ENCODE data around the gene ZNF474. TPM values are rescaled to one million over a fixed set of nuclear protein-coding genes. Genes with fewer than 3 reads are reported as not detected.

Gene ZNF474
- total and polyA plus RNA-seq, 2 of the 8 experiments (the other 6 are each of a cell fraction or from before 2014, with no cell fraction given), result not detected

- TF ChIP-seq RAD21 (IDR thresholded peaks at IDR 0.05 in 1 of 2, conservative IDR thresholded peaks at IDR 0.05 in 1 of 2; ENCODE audit: low read depth in 2 of 2, low read length in 2 of 2) (peak; percentile 69 to 74), RBBP5 (IDR thresholded peaks at IDR 0.05; ENCODE audit: borderline replicate concordance, low read depth, low read length) (no peak), POU5F1 (IDR thresholded peaks at IDR 0.05; ENCODE audit: low read depth, low read length) (no peak)
Measured at GRCh38 chr5:122091936-122092600, 37.3 kb upstream of the ZNF474 start (continued).

Measured in H1 (cell line).